DMS 273 (cell line): Measurements from ENCODE around the gene TSR3.
A peak's percentile ranks its signal among the peaks of the same experiment; 100 is the strongest.

ENCODE experiments used
- DNase-seq: peaks from one replicate; lab custom pipeline; 2025; ENCODE audit not compliant: unreplicated experiment; lab: John Stamatoyannopoulos, UW

The TSR3 gene

DNA sequence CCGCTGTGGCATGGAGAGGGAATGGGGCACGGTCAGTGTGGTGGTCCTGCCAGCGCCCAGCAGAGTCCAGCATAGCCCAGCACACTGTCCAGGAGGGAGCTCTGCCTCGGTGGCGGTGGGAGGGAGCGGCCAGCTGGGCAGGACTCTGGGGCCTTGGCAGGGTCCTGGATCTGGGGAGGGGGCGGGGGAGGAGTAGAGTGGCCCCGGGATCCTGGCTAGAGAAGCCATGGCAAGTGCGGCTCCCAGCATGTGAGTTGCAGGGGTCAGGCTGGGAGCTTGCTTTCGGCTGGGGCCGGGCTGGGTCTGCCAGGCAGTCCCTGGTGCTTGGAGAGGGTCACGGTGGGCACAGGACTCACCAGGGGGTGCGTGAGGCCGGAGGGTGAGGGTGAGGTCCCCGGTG, 3.9 kb upstream of the TSR3 start:
- DNase-seq = no peak

DNA sequence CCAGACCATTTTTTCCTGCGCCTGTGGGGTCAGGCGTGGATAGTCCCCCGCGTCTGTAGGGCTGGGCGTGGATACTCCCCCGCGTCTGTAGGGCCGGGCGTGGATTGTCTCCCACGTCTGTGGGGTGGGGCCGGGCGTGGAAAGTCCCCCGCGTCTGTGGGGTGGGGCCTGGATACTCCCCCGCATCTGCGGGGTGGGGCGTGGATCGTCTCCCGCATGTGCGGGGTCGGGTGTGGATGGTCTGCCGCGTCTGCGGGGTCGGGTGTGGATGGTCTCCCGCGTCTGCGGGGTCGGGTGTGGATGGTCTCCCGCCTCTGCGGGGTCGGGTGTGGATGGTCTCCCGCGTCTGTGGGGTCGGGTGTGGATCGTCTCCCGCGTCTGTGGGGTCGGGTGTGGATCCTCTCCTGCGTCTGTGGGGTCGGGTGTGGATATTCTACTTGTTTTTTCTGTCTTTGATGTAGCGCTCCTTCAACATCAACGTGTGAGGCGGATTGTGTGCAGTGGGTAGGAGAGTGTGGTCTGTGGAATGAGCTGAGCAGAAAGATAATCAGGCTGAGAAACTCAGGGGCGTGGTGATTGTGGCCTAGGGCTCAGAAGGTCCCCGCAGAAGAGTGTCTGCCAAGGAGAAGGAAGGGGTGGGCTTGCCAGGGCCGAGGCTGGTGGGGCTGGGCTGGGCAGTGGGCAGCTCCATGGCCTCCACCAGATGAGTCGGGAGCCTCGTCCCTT, 3.3 kb upstream of the TSR3 start:
- no peak for DNase-seq

- DNase-seq = no peak
Observed at GRCh38 chr16:1351215-1351581, 480 bp downstream of the TSR3 start.

DNA sequence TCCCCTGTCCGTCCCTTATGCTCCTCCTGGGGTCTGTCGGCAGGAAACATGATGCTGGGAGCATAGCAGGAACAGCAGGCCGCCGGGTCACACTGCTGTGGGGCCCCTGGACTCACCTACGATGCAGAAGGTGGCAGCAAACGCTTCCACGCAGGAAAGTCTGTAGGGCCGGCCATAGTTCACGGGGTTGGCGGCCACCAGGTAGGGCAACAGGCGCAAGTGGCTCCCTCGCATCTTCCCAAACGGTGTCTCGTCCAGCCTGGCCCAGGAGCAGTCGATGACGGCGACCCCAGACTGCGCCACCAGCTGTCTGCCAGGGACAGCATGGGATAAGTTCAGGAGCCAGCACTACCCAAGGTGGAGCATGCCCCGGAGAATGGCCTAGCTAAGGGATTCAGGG, 987 bp downstream of the TSR3 start:
- no peak for DNase-seq

GRCh38 chr16:1349951-1350350, 1.7 kb downstream of the TSR3 start:
- no peak for DNase-seq

DNA sequence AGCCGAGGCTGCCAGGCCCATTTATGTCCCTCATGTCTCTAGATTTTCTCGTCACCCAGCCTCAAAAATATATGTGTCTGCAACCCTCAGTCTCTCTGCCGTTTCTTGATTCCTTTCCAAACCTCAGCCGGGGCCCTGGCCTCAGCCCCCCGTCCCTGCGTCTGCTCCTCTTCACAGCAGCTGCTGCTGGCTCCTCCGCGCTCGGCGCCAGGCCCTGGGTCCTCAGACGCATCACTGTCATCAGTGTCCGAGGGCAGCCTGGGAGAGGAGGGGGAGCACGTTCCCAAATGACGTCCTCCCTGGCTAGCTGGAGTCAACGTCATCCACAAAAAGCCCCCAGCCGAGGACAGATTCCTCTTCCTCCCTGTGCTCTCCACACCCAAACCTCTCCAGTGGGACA, 2.3 kb downstream of the TSR3 start:
- no peak for DNase-seq

DNA sequence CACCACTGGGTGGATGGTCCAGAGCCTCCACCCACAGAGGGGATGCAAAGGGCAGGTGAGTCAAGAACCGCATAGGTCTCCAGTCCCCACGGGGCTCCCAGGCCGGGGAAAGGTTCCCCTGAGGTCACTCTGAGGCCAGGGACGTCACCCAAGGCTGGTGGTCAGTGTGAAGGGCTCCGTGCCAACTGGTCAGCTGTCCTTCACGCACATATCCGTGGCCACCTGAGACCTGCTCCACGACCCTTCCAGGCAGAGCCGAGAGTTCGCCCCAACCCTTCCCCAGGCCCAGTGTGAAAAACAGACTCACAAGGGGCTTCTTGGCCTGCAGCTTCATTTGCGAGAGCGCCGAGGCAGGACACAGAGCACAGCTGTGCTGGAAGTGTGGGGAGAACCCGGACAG, 2.8 kb downstream of the TSR3 start:
- no peak for DNase-seq

DNA sequence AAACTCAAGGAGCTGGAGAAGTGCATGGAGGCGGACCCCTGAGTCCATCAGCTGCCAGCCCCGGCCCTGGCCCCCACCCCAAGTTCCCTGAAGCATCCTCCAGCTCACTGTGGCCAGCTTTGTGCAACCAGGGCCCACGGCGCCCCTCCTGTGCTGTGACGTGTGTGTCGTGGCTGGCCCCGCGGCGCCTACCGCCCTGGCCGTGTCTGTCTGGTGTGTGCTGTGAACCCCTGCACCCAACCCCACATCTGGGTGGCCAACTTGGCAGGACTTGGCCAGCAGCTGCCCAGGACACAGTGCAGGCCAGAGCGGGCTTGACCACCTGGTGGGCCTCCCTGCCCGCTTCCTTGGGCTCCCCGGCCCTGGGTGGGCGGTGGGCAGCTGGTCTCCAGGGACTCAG, 3.2 kb downstream of the TSR3 start:
- no peak for DNase-seq

GRCh38 chr16:1347962-1348361, 3.7 kb downstream of the TSR3 start:
- DNase-seq = no peak

DNA sequence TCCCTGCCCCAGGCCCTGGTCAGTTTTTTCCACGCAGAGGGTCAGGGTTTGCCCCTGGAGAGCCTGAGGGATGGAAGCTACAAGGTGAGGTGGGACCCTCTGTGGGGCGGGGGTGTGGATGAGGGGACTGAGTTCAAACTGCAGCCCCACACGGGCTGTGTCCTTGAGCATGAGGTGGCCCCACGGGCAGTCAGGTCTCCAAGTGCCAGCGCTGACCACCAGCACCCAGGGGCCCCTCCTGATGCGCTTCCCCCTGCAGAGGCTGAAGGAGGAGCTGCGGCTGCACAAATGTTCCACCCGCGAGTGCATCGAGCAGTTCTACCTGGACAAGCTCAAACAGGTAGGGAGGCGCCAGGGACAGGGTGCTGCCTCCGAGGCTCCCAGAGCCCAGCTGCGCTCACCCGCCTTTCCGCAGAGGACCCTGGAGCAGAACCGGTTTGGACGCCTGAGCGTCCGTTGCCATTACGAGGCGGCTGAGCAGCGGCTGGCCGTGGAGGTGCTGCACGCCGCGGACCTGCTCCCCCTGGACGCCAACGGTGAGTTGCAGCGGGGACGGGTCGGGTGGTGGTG, 4.3 kb downstream of the TSR3 start:
- DNase-seq = no peak

DNA sequence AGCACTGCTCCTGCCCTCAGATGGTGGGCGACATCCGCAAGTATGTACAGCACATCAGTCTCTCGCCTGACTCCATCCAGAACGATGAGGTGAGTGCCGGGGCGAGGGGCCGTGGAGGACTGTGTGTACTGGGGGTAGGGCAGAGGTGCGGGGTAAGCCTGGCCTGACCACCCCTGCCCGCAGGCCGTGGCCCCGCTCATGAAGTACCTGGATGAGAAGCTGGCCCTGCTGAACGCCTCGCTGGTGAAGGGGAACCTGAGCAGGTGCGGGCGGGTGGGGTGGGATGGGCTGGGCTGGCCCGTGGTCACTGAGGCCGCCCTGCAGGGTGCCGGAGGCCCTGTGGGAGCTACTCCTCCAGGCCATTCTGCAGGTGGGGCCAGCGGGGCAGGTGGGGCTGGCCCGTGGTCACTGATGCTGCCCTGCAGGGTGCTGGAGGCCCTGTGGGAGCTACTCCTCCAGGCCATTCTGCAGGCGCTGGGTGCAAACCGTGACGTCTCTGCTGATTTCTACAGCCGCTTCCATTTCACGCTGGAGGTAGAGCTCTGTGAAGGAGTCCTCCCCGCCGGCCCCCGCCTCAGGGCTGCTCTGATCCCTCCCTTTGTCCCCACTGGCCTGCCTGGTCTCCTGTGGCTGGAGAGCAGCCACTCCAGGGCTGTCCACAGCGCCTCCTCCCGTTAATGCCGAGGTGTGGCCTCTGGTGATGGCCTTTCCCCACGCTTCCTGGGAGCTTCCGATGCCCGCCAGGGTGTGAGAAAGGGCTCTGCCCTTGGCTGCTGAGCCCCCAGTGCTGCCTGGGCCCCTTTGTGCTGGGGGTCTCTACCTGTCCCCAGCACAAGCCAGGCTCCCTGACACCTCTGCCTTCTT, 5.0 kb downstream of the TSR3 start:
- DNase-seq = peak; percentile 56

DNA sequence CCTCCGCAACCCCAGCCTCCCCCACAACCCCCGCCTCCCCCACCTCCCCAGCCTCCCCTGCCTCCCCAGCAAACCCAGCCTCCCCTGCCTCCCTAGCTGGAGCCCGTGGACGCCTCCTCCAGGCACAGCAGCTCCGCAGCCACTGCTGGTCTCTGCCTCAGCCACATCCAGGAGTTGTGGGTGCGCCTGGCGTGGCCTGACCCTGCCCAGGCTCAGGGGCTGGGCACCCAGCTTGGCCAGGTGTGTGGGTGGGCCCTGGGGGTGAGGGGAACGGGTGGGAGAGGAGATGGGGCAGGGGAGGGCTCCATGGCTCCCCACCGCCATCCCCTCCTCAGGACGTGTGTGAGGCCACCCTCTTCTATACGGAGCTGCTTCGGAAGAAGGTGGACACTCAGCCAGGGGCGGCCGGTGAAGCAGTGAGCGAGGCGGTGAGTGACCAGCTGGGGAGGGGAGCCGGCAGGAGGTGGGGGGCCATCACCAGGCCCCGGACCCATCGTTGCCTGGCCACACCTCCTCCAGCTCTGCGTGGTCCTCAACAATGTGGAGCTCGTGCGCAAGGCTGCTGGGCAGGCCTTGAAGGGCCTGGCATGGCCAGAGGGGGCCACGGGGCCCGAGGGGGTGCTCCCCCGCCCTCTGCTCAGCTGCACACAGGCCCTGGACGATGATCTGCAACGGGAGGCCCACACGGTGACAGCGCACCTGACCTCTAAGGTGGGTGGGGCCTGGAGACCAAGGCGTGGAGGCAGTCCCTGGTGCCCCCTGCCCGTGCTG, 5.8 kb downstream of the TSR3 start:
- DNase-seq = no peak

- peak; percentile 54 for DNase-seq
Observed at GRCh38 chr16:1345087-1345486, 6.6 kb downstream of the TSR3 start.

GRCh38 chr16:1344499-1344898, 7.2 kb downstream of the TSR3 start:
- DNase-seq = no peak

DNA sequence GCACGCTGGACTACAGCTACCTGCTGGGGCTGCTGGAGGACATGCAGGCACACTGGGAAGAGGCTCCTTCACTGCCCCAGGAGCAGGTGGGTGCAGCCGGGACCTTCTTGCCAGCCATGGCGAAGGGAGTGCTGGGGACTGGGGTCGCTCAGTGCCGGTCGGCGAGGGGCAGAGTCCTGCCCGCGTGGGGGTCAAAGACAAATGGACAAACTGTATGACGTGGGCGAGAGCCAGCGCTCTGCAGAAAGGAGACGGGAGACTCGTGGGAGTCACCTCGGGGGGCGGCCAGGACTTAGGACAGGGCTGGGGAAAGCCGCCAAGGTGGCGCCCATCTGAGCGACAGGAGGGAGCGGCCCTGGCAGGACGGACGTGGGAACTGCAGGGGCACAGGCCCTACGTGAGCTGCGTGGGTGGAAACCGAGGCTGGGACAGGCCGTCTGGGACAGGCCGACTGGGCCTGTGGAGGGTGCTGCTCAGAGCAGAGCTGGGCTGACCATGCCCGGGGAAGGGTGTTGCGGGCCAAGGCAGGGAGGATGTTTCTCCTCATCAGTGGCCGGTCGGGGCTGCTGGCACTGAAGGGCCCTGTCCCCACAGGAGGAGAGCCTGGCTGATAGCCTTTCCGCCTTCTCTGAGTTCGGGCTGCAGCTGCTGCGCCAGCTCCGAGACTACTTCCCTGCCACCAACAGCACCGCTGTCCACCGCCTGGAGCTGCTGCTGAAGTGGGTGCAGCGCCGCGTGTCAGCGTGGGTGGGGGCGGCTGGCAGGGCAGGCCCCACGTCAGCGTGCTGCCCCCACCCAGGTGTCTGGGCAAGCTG, 8.0 kb downstream of the TSR3 start:
- DNase-seq = peak; percentile 61

DNA sequence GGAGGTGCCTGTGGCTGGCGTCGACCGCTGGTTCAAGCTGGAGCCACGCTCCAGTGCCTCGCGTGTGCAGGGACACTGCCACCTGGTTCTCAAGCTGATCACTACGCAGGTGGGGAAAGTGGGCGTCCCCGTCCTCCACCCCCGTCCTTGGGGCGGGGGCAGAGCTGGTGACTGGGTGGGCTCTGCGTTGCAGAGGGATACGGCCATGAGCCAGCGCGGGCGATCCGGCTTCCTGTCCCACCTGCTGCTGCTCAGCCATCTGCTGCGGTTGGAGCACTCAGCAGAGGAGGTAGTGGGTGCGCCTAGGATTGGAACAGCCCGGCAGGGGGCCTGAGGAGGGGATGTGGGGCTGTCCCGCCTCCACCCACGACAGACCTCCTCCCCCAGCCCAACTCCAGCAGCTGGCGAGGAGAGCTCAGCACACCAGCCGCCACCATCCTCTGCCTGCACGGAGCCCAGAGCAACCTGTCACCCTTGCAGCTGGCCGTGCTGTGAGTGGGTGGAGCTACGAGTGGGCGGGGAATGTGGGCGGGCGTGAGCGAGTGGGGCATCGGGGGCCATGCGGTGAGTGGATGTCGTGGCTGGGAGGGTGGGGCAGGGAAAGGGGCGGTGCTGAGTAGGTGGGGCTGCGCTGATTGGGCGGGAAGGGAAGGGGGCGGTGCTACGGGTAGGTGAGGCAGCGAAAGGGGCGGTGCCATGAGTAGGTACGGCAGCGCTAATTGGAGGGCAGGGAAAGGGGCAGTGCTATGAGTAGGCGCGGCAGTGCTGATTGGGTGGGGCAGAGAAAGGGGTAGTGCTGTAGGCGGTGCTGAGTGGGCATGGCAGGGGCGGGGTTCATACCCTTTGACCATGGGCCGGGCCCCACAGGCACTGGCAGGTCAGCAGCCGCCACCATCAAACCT, 8.9 kb downstream of the TSR3 start:
- peak; percentile 100 for DNase-seq

- DNase-seq = no peak
Observed at GRCh38 chr16:1341495-1342420, 9.9 kb downstream of the TSR3 start.

DNA sequence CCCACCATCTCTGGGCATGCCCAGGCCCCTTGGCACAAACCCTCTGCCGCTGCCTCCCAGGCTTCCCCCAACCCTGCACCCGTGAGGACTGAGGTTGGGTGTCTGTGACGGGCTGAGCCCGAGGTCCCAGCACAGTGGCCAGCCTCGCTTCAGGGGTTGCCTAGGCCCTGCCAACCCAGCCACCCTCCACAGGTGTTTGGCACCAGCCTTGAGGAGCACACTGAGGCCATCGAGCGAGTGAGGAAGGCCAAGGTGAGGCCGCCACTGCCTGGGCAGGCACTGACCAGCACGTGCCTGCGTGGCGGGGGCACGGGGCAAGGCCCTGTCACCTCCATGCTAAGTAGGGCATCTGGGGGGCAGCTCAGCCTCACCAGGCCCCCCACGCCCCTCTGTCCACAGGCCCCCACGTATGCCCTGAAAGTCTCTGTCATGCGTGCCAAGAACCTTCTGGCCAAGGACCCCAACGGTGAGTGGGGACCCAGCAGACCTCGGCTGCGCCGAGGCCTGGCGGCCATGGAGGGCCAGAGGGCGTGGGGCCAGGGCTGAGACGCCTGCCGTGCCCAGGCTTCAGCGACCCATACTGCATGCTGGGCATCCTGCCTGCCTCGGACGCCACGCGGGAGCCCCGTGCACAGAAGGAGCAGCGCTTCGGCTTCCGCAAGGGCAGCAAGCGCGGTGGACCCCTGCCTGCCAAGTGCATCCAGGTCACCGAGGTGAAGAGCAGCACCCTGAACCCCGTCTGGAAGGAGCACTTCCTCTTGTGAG, 10.8 kb downstream of the TSR3 start:
- no peak for DNase-seq
